NT2/D1 (cell line): Measurements from ENCODE around the gene MS4A10.

Experiments used
- DNase-seq: peaks from one replicate; pipeline ENCODE4 v3.0.0-alpha.2; 2011; ENCODE audit warnings: low read depth, low spot score
- H3K27me3 ChIP-seq: 2 replicates; pipeline ENCODE4 v1.6.0; 2011; ENCODE audit warnings: mild to moderate bottlenecking; ENCODE audit not compliant: insufficient read length, insufficient read depth
- H3K36me3 ChIP-seq: 2 replicates; pipeline ENCODE4 v1.6.1; 2011; ENCODE audit warnings: mild to moderate bottlenecking, low read length, mixed read lengths; ENCODE audit not compliant: insufficient read depth, insufficient read length
- H3K4me1 ChIP-seq: 2 replicates; pipeline ENCODE4 v1.5.1; 2011; ENCODE audit not compliant: insufficient read depth, insufficient read length
- H3K4me3 ChIP-seq: 2 replicates; pipeline ENCODE4 v1.5.1; 2011; ENCODE audit warnings: low read depth; ENCODE audit not compliant: insufficient read length
- H3K9ac ChIP-seq: 2 replicates; pipeline ENCODE4 v1.6.0; 2011; ENCODE audit warnings: low read depth; ENCODE audit not compliant: insufficient read length
- H3K9me3 ChIP-seq: 2 replicates; pipeline ENCODE4 v1.5.1; 2011; ENCODE audit warnings: mild to moderate bottlenecking, low read length; ENCODE audit not compliant: insufficient read depth
- SUZ12 ChIP-seq: IDR thresholded peaks from 2 replicates; pipeline ENCODE4 v1.6.1; 2011; ENCODE audit not compliant: insufficient read length, insufficient read depth; ENCODE audit errors: extremely low read depth
- YY1 ChIP-seq: IDR thresholded peaks from 2 replicates; pipeline ENCODE4 v1.6.1; 2011; ENCODE audit not compliant: insufficient read length, insufficient read depth
- ZNF274 ChIP-seq: IDR thresholded peaks from 2 replicates; pipeline ENCODE4 v1.6.1; 2011; ENCODE audit warnings: mild to moderate bottlenecking, low read depth, low read length

Gene MS4A10

GRCh38 chr11:60785136-60785535 lies at the start of gene MS4A10:
MS4A10 (plus strand) TSS chr11:60785333; CDS start chr11:60790336, 5,003 bp downstream.
- Histone ChIP-seq H3K9me3 (peaks cover 4% of the 10 kb centered on the region; the same call in 1 of the 2 replicates), H3K9ac (no peak within 1 kb of the TSS), H3K36me3 (no peaks in the 10 kb centered on the region), H3K4me1 (peaks cover 5% of the 10 kb centered on the region), H3K27me3 (no peaks in the 10 kb centered on the region), H3K4me3 (no peak within 1 kb of the TSS)
- DNase-seq, result no peak
- TF ChIP-seq ZNF274 (no peak), YY1 (no peak), SUZ12 (no peak)

DNA sequence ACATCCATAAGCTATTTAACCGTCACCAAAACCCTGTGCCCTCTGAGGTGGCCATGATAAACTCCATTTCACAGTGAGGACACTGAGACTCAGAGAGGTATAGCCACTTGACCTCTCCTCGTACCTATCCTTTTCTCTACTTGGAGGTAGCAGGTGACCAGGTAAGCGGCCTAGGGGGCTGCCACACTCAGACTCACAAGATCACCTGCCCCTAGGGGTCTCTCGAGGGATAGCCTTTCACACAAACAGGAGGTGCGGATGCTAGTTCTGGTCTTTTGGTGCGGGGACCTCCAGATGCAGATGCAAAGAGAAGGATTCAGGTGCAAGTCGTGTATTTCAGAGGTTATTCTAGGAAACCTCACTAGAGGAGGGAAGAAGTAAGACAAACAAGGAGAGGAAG lies 46.0 kb upstream of the MS4A10 start:
- DNase-seq, result no peak
- no peak for TF ChIP-seq ZNF274
- TF ChIP-seq YY1, result no peak
- no peak for TF ChIP-seq SUZ12
- Histone ChIP-seq H3K9me3 (0 out of 2 replicates have a peak, but pooled peaks cover 5% of the 10 kb centered on the region), H3K36me3 (no peaks in the 10 kb centered on the region), H3K4me3 (no peak overlapping the region), H3K4me1 (no peaks in the 10 kb centered on the region), H3K27me3 (no peaks in the 10 kb centered on the region), H3K9ac (no peak overlapping the region)

DNA sequence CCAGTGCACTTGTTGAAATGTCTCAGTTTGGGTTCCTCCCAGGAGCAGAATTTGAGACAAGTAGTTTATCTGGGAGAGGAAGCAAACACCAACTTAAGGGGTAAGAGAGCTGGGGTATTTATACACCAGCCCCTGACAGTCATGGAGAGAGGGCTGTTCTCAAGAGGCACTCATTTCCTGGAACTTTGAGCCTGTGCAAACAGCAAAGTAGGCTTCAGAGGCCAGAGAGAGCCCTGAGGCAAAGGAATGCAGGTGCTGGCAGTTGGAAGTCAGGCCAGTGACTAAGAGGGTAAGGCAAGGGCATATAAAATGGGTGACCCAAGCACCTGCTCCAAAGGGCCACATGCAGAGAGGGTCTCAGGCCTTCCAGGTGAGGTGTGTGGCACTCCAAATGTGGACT lies 44.6 kb upstream of the MS4A10 start:
- Histone ChIP-seq H3K36me3 (no peaks in the 10 kb centered on the region), H3K9me3 (0 out of 2 replicates have a peak, but pooled peaks cover 5% of the 10 kb centered on the region), H3K4me3 (no peak overlapping the region), H3K27me3 (no peaks in the 10 kb centered on the region), H3K4me1 (no peaks in the 10 kb centered on the region), H3K9ac (no peak overlapping the region)
- TF ChIP-seq SUZ12 (no peak), ZNF274 (no peak), YY1 (no peak)
- DNase-seq, result no peak

- no peak for DNase-seq
- TF ChIP-seq YY1 (no peak), ZNF274 (no peak), SUZ12 (no peak)
- Histone ChIP-seq H3K4me3 (no peak overlapping the region), H3K4me1 (no peaks in the 10 kb centered on the region), H3K36me3 (no peaks in the 10 kb centered on the region), H3K9ac (no peak overlapping the region), H3K27me3 (no peaks in the 10 kb centered on the region), H3K9me3 (0 out of 2 replicates have a peak, but pooled peaks cover 5% of the 10 kb centered on the region)
These were observed 43.7 kb upstream of the MS4A10 start for GRCh38 chr11:60741421-60741820.

DNA sequence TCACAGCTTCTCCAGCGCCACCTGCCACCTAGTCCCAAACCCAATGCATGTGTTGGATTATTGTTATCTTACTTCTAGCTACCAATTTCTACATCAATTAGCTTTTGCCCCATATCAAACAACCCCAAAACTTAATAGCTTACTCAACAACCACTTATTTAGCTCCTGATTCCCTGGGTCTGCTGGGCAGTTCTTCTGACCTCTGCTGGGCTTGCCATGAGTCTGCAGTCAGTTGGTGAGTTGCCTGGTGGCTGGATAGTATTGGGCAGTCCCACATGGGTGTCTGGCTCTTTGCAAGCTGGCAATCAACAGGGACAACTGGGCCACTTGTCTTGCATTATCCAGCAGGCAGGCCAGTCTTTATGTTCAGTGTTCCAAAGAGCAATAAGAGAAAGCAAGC lies 42.1 kb upstream of the MS4A10 start:
- DNase-seq, result no peak
- Histone ChIP-seq H3K36me3 (no peaks in the 10 kb centered on the region), H3K9me3 (0 out of 2 replicates have a peak, but pooled peaks cover 5% of the 10 kb centered on the region), H3K4me3 (no peak overlapping the region), H3K27me3 (no peaks in the 10 kb centered on the region), H3K9ac (no peak overlapping the region), H3K4me1 (no peaks in the 10 kb centered on the region)
- no peak for TF ChIP-seq ZNF274

GRCh38 chr11:60744114-60744513 lies 41.0 kb upstream of the MS4A10 start:
- no peak for DNase-seq
- no peak overlapping the region for H3K4me3 ChIP-seq

DNA sequence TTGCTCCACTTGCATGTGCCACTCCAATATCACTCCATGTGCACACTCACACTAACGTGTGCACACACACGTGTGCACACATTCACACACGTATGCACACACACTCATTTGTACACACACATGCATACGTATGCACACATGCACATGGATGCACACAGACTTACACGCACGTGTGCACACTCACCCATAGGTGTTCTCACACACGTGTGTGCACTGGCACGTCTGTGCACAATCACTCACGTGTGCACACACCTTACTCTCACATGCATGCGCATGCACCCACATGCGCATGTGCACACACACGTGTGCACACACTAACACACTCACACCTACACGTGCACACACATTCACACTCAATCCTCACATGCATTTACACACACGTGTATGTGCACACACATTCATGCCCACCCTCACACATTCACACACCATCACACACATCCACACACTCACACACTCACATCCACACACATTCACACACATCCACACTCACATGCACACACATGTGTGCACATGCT lies 37.7 kb upstream of the MS4A10 start:
- H3K4me3 ChIP-seq, result no peak overlapping the region
- TF ChIP-seq ZNF274 (no peak), YY1 (no peak), SUZ12 (no peak)
- no peak for DNase-seq
- H3K27me3 ChIP-seq, result no peaks in the 10 kb centered on the region
- H3K9ac ChIP-seq, result no peak overlapping the region
- H3K4me1 ChIP-seq, result no peaks in the 10 kb centered on the region
- no peaks in the 10 kb centered on the region for H3K9me3 ChIP-seq
- H3K36me3 ChIP-seq, result no peaks in the 10 kb centered on the region

More at GRCh38 chr11:60744114-60744513, 41.0 kb upstream of the MS4A10 start:
- TF ChIP-seq YY1, result no peak
- TF ChIP-seq SUZ12, result no peak
- no peak for TF ChIP-seq ZNF274
- no peak overlapping the region for H3K9ac ChIP-seq
- no peaks in the 10 kb centered on the region for H3K27me3 ChIP-seq
- H3K36me3 ChIP-seq, result no peaks in the 10 kb centered on the region
- no peaks in the 10 kb centered on the region for H3K4me1 ChIP-seq
- 0 out of 2 replicates have a peak, but pooled peaks cover 5% of the 10 kb centered on the region for H3K9me3 ChIP-seq
